T47D (cell line): ENCODE data around the gene NBAS.
"Not testable (repeated sequence)": the region's sequence is repeated elsewhere in the genome, so short reads cannot be mapped to it uniquely, and the experiment has no call there.

ENCODE experiments used
- DNase-seq, 2 experiments: peaks; one replicate each; pipeline versions ENCODE4 v3.0.0 to v3.0.0-alpha.2; 2011 to 2012; ENCODE audit warnings: low read depth in 1 of 2, low spot score in 1 of 2
- JUND ChIP-seq: IDR thresholded peaks from 2 replicates; pipeline ENCODE4 v1.6.1; 2012; ENCODE audit warnings: low read depth
- in situ Hi-C: cut with HindIII; loops from 2 replicates; pipeline ENCODE4 v1.10.0; 2016; ENCODE audit warnings: low sequenced_read_pairs, low pct_unique_long_range_greater_than_20kb

Gene NBAS

GRCh38 chr2:15272942-15273341, 288.2 kb downstream of the NBAS start:
- in situ Hi-C loops: no loop called here
- no peak for TF ChIP-seq JUND
- DNase-seq: no peak

- no peak for DNase-seq
- TF ChIP-seq JUND: no peak
- in situ Hi-C loops: no loop called here
These were observed 289.1 kb downstream of the NBAS start for GRCh38 chr2:15271941-15272542.

GRCh38 chr2:15271276-15271675, 289.9 kb downstream of the NBAS start:
- TF ChIP-seq JUND: no peak
- DNase-seq: no peak
- in situ Hi-C loops: no loop called here

GRCh38 chr2:15269043-15269442, 292.1 kb downstream of the NBAS start:
- in situ Hi-C loops: no loop called here
- no peak for TF ChIP-seq JUND
- DNase-seq: no peak

- in situ Hi-C loops: no loop called here
- TF ChIP-seq JUND: no peak
- DNase-seq: no peak
These were observed 295.2 kb downstream of the NBAS start for GRCh38 chr2:15265889-15266288.

GRCh38 chr2:15263976-15264685, 297.0 kb downstream of the NBAS start:
- TF ChIP-seq JUND: no peak
- in situ Hi-C loops: no loop called here
- no peak for DNase-seq

- TF ChIP-seq JUND: no peak
- in situ Hi-C loops: no loop called here
- no peak for DNase-seq
These were observed 298.3 kb downstream of the NBAS start for GRCh38 chr2:15262792-15263191.

GRCh38 chr2:15260835-15261234, 300.3 kb downstream of the NBAS start:
- DNase-seq: no peak
- no peak for TF ChIP-seq JUND
- in situ Hi-C loops: no loop called here

GRCh38 chr2:15260196-15260595, 300.9 kb downstream of the NBAS start:
- in situ Hi-C loops: no loop called here
- no peak for DNase-seq
- TF ChIP-seq JUND: no peak

GRCh38 chr2:15259356-15259756, 301.8 kb downstream of the NBAS start:
- no peak for DNase-seq
- no peak for TF ChIP-seq JUND
- in situ Hi-C loops: no loop called here

GRCh38 chr2:15258385-15258784, 302.7 kb downstream of the NBAS start:
- in situ Hi-C loops, DNase-seq: not testable (repeated sequence)

- no peak for TF ChIP-seq JUND
- in situ Hi-C loops: no loop called here
- DNase-seq: no peak
These were observed 307.3 kb downstream of the NBAS start for GRCh38 chr2:15253835-15254286.

- no peak for TF ChIP-seq JUND
- in situ Hi-C loops: no loop called here
- no peak for DNase-seq
These were observed 307.9 kb downstream of the NBAS start for GRCh38 chr2:15253247-15253646.

- in situ Hi-C loops: no loop called here
- no peak for DNase-seq
- TF ChIP-seq JUND: no peak
These were observed 309.4 kb downstream of the NBAS start for GRCh38 chr2:15251753-15252152.

GRCh38 chr2:15250946-15251345, 310.2 kb downstream of the NBAS start:
- in situ Hi-C loops, DNase-seq: not testable (repeated sequence)
